AG20443 (cell line): ENCODE measurements around the gene MEOX1.
A peak's percentile ranks its signal among the peaks of the same experiment; 100 is the strongest.

Experiments used
- DNase-seq: peaks from one replicate; pipeline ENCODE4 v3.0.0; 2012; ENCODE audit warnings: low spot score, mixed read lengths

Gene MEOX1

GRCh38 chr17:43679911-43680310 lies 18.2 kb upstream of the MEOX1 start:
- DNase-seq = no peak

- no peak for DNase-seq
These were observed 17.7 kb upstream of the MEOX1 start for GRCh38 chr17:43679401-43679800.

GRCh38 chr17:43676471-43676870 lies 14.7 kb upstream of the MEOX1 start:
- peak; percentile 75 for DNase-seq

- no peak for DNase-seq
These were observed 12.7 kb upstream of the MEOX1 start for GRCh38 chr17:43674394-43674793.

GRCh38 chr17:43673516-43674323 lies 12.0 kb upstream of the MEOX1 start:
- DNase-seq = peak; percentile 79

- no peak for DNase-seq
These were observed 10.2 kb upstream of the MEOX1 start for GRCh38 chr17:43671755-43672519.

GRCh38 chr17:43671031-43671692 lies 9.4 kb upstream of the MEOX1 start:
- DNase-seq = peak; percentile 60

GRCh38 chr17:43670645-43671030 lies 8.9 kb upstream of the MEOX1 start:
- DNase-seq = no peak

- DNase-seq = no peak
These were observed 8.4 kb upstream of the MEOX1 start for GRCh38 chr17:43669971-43670644.

- peak; percentile 53 for DNase-seq
These were observed 6.2 kb upstream of the MEOX1 start for GRCh38 chr17:43667947-43668348.

- DNase-seq = no peak
These were observed 5.8 kb upstream of the MEOX1 start for GRCh38 chr17:43667506-43667905.

- no peak for DNase-seq
These were observed 4.2 kb upstream of the MEOX1 start for GRCh38 chr17:43665937-43666236.

- DNase-seq = no peak
These were observed 3.6 kb upstream of the MEOX1 start for GRCh38 chr17:43665084-43665936.

GRCh38 chr17:43664096-43664495 lies 2.4 kb upstream of the MEOX1 start:
- no peak for DNase-seq

- DNase-seq = no peak
These were observed 1.7 kb upstream of the MEOX1 start for GRCh38 chr17:43663383-43663782.

- no peak for DNase-seq
These were observed 855 bp upstream of the MEOX1 start for GRCh38 chr17:43662413-43663141.

- no peak for DNase-seq
These were observed 767 bp downstream of the MEOX1 start for GRCh38 chr17:43660816-43661493.

- DNase-seq = no peak
These were observed 1.7 kb downstream of the MEOX1 start for GRCh38 chr17:43659823-43660617.

- DNase-seq = no peak
These were observed 2.8 kb downstream of the MEOX1 start for GRCh38 chr17:43658900-43659299.
